Panc1 (cell line): Measurements from ENCODE around the gene CDK19. TPM values are rescaled to one million over a fixed set of nuclear protein-coding genes. Genes with fewer than 3 reads are reported as not detected.

Source experiments
- ATAC-seq: fragments of 200-7000 bp; cut with Tn5 transposase; 2 replicates; pipeline ENCODE4 v1.9.1; 2020; ENCODE audit warnings: mild to moderate bottlenecking, moderate library complexity
- BruUV-seq: library from RNA; stranded (reverse); fragments of 400-500 nt; replicated peaks from 2 replicates; lab custom pipeline; 2021; lab: Mats Ljungman, UMichigan
- CTCF ChIA-PET: fragments of 300-600 bp; sonication (Branson Sonifier 250); formaldehyde crosslinking; loops from one replicate; lab custom pipeline; 2022; ENCODE audit warnings: antibody characterized with exemption; lab: Charles Lee
- POLR2A ChIA-PET: fragments of 300-600 bp; sonication (Branson Sonifier 250); formaldehyde crosslinking; loops from one replicate; lab custom pipeline; 2022; ENCODE audit warnings: antibody characterized with exemption; lab: Charles Lee
- DNase-seq: peaks from one replicate; pipeline ENCODE4 v3.0.0-alpha.2; 2010; ENCODE audit warnings: low read depth, low spot score
- H3K27ac ChIP-seq: 2 replicates; pipeline ENCODE4 v1.5.1; 2011; ENCODE audit warnings: mild to moderate bottlenecking, low read length, inconsistent platforms
- H3K27me3 ChIP-seq: fragments of 200-500 bp; sonication (Bioruptor generic); 2 replicates; pipeline ENCODE4 v1.6.0; 2014; ENCODE audit warnings: low read length, inconsistent platforms; ENCODE audit not compliant: control insufficient read depth, insufficient read depth
- H3K36me3 ChIP-seq: fragments of 200-500 bp; sonication (Bioruptor generic); 2 replicates; pipeline ENCODE4 v1.5.1; 2014; ENCODE audit warnings: inconsistent platforms, mild to moderate bottlenecking, low read length, moderate library complexity; ENCODE audit not compliant: control insufficient read depth, insufficient read depth
- H3K4me1 ChIP-seq: 2 replicates; pipeline ENCODE4 v1.5.1; 2011; ENCODE audit warnings: inconsistent platforms, mild to moderate bottlenecking, low read length, moderate library complexity; ENCODE audit not compliant: control insufficient read depth, insufficient read depth
- H3K4me3 ChIP-seq, 2 experiments: 2 replicates each; pipeline ENCODE4 v1.5.1; 2011 to 2012; ENCODE audit warnings: low read depth in 2 of 2, low read length in 2 of 2, mild to moderate bottlenecking in 2 of 2, inconsistent platforms in 1 of 2, moderate library complexity in 1 of 2
- H3K9me3 ChIP-seq: fragments of 200-500 bp; sonication (Bioruptor generic); 2 replicates; pipeline ENCODE4 v1.5.1; 2014; ENCODE audit warnings: low read depth, mild to moderate bottlenecking, inconsistent platforms, low read length, moderate library complexity; ENCODE audit not compliant: control insufficient read depth, insufficient read depth
- POLR2AphosphoS5 ChIP-seq: IDR thresholded peaks from 2 replicates; pipeline ENCODE4 v1.6.1; 2012; ENCODE audit warnings: mild to moderate bottlenecking, low read depth, low read length, moderate library complexity
- SIN3A ChIP-seq: IDR thresholded peaks from 2 replicates; pipeline ENCODE4 v1.6.1; 2012; ENCODE audit warnings: low read depth, mild to moderate bottlenecking, low read length, moderate library complexity, borderline replicate concordance; ENCODE audit not compliant: insufficient read depth
- TCF7L2 ChIP-seq: IDR thresholded peaks from 2 replicates; pipeline ENCODE4 v1.6.1; 2011; ENCODE audit warnings: mild to moderate bottlenecking, low read depth, low read length, inconsistent platforms
- in situ Hi-C: cut with HindIII; loops from 2 replicates; pipeline ENCODE4 v1.10.0; 2016; ENCODE audit warnings: low sequenced_read_pairs, low pct_unique_long_range_greater_than_20kb
- intact Hi-C: fragments of 100-400 bp; cut with micrococcal nuclease; formaldehyde crosslinking; loops from one replicate; pipeline ENCODE4 v1.10.0; 2022; ENCODE audit not compliant: unreplicated experiment
- total RNA-seq: library from RNA; stranded (reverse); gene quantifications from one replicate; pipeline ENCODE4 v1.2.1, GENCODE V29; 2021; ENCODE audit not compliant: unreplicated experiment
- TF ChIP-seq, protein P1 (sequence below), 2 experiments: IDR thresholded peaks; 2 replicates each; pipeline ENCODE4 v1.6.1; 2011 to 2012; ENCODE audit warnings: low read depth in 2 of 2, control low read depth in 1 of 2, low read length in 1 of 2, mild to moderate bottlenecking in 1 of 2, moderate library complexity in 1 of 2; ENCODE audit not compliant: insufficient read depth in 1 of 2
- TF ChIP-seq, protein P2 (sequence below): fragments of 450-650 bp; IDR thresholded peaks from 2 replicates; pipeline ENCODE4 v1.5.1; 2017; ENCODE audit warnings: mild to moderate bottlenecking

CDK19 gene
- total RNA-seq, 1 experiment from 2014 or later = 48.4 TPM

DNA sequence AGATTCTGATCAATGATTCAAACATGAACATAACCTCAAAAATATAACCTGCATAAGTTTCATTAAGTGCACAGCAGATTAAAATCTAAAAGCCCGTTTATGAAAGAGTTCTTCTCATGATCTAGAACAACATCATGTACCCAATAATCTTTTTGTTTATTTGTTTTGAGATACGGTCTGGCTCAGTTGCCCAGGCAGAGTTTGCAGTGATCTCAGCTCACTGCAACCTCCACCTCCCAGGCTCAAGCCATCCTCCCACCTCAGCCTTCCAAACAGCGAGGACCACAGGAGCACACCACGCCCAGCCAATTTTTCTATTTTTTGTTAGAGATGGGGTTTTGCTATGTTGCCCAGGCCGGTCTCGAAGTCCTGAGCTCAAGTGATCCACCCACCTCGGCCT, 149.7 kb downstream of the CDK19 start:
- H3K4me1 ChIP-seq = no peaks in the 10 kb centered on the region
- TF ChIP-seq, protein P1, sequence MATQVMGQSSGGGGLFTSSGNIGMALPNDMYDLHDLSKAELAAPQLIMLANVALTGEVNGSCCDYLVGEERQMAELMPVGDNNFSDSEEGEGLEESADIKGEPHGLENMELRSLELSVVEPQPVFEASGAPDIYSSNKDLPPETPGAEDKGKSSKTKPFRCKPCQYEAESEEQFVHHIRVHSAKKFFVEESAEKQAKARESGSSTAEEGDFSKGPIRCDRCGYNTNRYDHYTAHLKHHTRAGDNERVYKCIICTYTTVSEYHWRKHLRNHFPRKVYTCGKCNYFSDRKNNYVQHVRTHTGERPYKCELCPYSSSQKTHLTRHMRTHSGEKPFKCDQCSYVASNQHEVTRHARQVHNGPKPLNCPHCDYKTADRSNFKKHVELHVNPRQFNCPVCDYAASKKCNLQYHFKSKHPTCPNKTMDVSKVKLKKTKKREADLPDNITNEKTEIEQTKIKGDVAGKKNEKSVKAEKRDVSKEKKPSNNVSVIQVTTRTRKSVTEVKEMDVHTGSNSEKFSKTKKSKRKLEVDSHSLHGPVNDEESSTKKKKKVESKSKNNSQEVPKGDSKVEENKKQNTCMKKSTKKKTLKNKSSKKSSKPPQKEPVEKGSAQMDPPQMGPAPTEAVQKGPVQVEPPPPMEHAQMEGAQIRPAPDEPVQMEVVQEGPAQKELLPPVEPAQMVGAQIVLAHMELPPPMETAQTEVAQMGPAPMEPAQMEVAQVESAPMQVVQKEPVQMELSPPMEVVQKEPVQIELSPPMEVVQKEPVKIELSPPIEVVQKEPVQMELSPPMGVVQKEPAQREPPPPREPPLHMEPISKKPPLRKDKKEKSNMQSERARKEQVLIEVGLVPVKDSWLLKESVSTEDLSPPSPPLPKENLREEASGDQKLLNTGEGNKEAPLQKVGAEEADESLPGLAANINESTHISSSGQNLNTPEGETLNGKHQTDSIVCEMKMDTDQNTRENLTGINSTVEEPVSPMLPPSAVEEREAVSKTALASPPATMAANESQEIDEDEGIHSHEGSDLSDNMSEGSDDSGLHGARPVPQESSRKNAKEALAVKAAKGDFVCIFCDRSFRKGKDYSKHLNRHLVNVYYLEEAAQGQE (IDR thresholded peaks at IDR 0.05; ENCODE audit: insufficient read depth in 1 of 2, low read depth in 2 of 2, low read length in 1 of 2) = no peak
- no peak for TF ChIP-seq TCF7L2
- no peak for TF ChIP-seq SIN3A
- TF ChIP-seq POLR2AphosphoS5 = no peak
- TF ChIP-seq, protein P2, sequence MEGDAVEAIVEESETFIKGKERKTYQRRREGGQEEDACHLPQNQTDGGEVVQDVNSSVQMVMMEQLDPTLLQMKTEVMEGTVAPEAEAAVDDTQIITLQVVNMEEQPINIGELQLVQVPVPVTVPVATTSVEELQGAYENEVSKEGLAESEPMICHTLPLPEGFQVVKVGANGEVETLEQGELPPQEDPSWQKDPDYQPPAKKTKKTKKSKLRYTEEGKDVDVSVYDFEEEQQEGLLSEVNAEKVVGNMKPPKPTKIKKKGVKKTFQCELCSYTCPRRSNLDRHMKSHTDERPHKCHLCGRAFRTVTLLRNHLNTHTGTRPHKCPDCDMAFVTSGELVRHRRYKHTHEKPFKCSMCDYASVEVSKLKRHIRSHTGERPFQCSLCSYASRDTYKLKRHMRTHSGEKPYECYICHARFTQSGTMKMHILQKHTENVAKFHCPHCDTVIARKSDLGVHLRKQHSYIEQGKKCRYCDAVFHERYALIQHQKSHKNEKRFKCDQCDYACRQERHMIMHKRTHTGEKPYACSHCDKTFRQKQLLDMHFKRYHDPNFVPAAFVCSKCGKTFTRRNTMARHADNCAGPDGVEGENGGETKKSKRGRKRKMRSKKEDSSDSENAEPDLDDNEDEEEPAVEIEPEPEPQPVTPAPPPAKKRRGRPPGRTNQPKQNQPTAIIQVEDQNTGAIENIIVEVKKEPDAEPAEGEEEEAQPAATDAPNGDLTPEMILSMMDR = no peak
- no peaks in the 10 kb centered on the region for H3K36me3 ChIP-seq
- in situ Hi-C loops = no loop called here
- DNase-seq = no peak
- BruUV-seq = no TSS peak
- ChIA-PET CTCF (interaction anchor here (0.7 kb wide), 1 partner anchor 22 kb away, joined by 5 read pairs; no protein-coding TSS in a partner anchor), POLR2A (no interaction called here)
- no peak for ATAC-seq
- no peaks in the 10 kb centered on the region for H3K27me3 ChIP-seq
- peaks cover 10% of the 10 kb centered on the region; the same call in 1 of the 2 replicates for H3K9me3 ChIP-seq
- intact Hi-C loops = no loop called here
- H3K27ac ChIP-seq = no peak overlapping the region
- no peak overlapping the region for H3K4me3 ChIP-seq

DNA sequence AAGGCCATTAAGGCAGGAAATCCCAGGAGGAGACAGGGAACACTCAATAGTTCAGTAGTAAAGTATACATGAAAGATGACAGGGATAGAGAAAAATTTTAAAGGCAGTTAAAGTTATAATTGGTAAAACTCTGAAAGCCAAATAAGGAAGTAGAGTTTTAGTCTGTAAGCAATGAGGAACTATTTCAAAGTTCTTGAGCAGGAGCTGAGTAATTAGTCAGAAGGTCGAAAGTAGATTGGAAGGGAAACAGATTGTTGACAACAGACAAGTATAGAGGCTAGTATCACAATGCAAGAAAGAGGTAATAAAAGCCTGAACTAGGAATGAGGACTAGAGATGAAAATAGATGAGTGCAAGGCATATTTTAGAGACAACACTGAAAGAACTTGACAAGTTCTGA, 150.3 kb downstream of the CDK19 start:
- H3K4me3 ChIP-seq = no peak overlapping the region
- CTCF ChIA-PET = no interaction called here
- no peak for DNase-seq
- H3K36me3 ChIP-seq = no peaks in the 10 kb centered on the region
- no peaks in the 10 kb centered on the region for H3K27me3 ChIP-seq
- POLR2A ChIA-PET = no interaction called here
- peak overlapping the region; percentile 1; the same call in 1 of the 2 replicates for H3K27ac ChIP-seq
- ATAC-seq = no peak
- intact Hi-C loops (no loop called here), in situ Hi-C loops (no loop called here)
- no TSS peak for BruUV-seq
- TF ChIP-seq, protein P2 = no peak
- H3K4me1 ChIP-seq = no peaks in the 10 kb centered on the region
- peaks cover 10% of the 10 kb centered on the region; the same call in 1 of the 2 replicates for H3K9me3 ChIP-seq
